HepG2 (cell line): ENCODE results near the gene CCNA2. TPM values are rescaled to one million over a fixed set of nuclear protein-coding genes. Genes with fewer than 3 reads are reported as not detected.

Experiments
- ARNT ChIP-seq: fragments of 450-650 bp; IDR thresholded peaks from 2 replicates; pipeline ENCODE4 v1.6.1; 2017
- ATM ChIP-seq: fragments of 450-650 bp; IDR thresholded peaks from 2 replicates; pipeline ENCODE4 v1.7.1; 2017; ENCODE audit warnings: mild to moderate bottlenecking, borderline replicate concordance
- CBX5 ChIP-seq: sonication (generic); formaldehyde crosslinking; IDR thresholded peaks from 2 replicates; pipeline ENCODE4 v1.4.0; 2020; ENCODE audit warnings: missing genetic modification reagents, borderline replicate concordance
- DDIT3 ChIP-seq: sonication (generic); formaldehyde crosslinking; IDR thresholded peaks from 2 replicates; pipeline ENCODE4 v1.4.0; 2020; ENCODE audit warnings: mild to moderate bottlenecking, missing genetic modification reagents
- E2F5 ChIP-seq: sonication (generic); formaldehyde crosslinking; conservative IDR thresholded peaks from 2 replicates; pipeline ENCODE4 v1.4.0; 2020; ENCODE audit warnings: missing genetic modification reagents
- ETV6 ChIP-seq: sonication (generic); formaldehyde crosslinking; conservative IDR thresholded peaks from 2 replicates; pipeline ENCODE4 v1.4.0; 2020; ENCODE audit warnings: missing genetic modification reagents
- FOXK2 ChIP-seq: fragments of 450-650 bp; IDR thresholded peaks from 2 replicates; pipeline ENCODE4 v1.6.1; 2016
- HCFC1 ChIP-seq: fragments of 150-350 bp; IDR thresholded peaks from 2 replicates; pipeline ENCODE4 v1.6.1; 2014; ENCODE audit warnings: low read depth, low read length
- HMGXB4 ChIP-seq, 2 experiments: sonication (generic) in 1 of 2; formaldehyde crosslinking in 1 of 2; IDR thresholded peaks; 2 replicates each; pipeline versions ENCODE4 v1.4.0 to v1.6.1; 2018 to 2020; ENCODE audit warnings: missing genetic modification reagents in 2 of 2, borderline replicate concordance in 1 of 2, low read depth in 1 of 2, mild to moderate bottlenecking in 1 of 2, missing biosample characterization in 1 of 2
- HNRNPUL1 ChIP-seq: fragments of 200-400 bp; formaldehyde crosslinking; IDR thresholded peaks from 2 replicates; pipeline ENCODE4 v1.6.1; 2017; ENCODE audit warnings: low read depth, mild to moderate bottlenecking, low read length, moderate library complexity
- KDM4B ChIP-seq: sonication (generic); formaldehyde crosslinking; IDR thresholded peaks from 2 replicates; pipeline ENCODE4 v1.4.0; 2020; ENCODE audit warnings: missing genetic modification reagents
- KLF13 ChIP-seq: sonication (generic); formaldehyde crosslinking; IDR thresholded peaks from 2 replicates; pipeline ENCODE4 v1.4.0; 2020; ENCODE audit warnings: mild to moderate bottlenecking, missing genetic modification reagents
- KLF9 ChIP-seq: IDR thresholded peaks from 2 replicates; pipeline ENCODE4 v1.6.1; 2016; ENCODE audit warnings: low read depth
- RELA ChIP-seq: sonication (generic); formaldehyde crosslinking; IDR thresholded peaks from 2 replicates; pipeline ENCODE4 v1.4.0; 2020; ENCODE audit warnings: missing genetic modification reagents
- TP53 ChIP-seq: sonication (generic); formaldehyde crosslinking; conservative IDR thresholded peaks from 2 replicates; pipeline ENCODE4 v1.4.0; 2020; ENCODE audit warnings: missing genetic modification reagents
- YY1 ChIP-seq: IDR thresholded peaks from 2 replicates; pipeline ENCODE4 v1.6.1; 2011; ENCODE audit warnings: low read length, low read depth, moderate library complexity, mild to moderate bottlenecking; ENCODE audit not compliant: insufficient read depth, insufficient replicate concordance
- ZNF232 ChIP-seq: sonication (generic); formaldehyde crosslinking; IDR thresholded peaks from 2 replicates; pipeline ENCODE4 v1.4.0; 2020; ENCODE audit warnings: missing genetic modification reagents, borderline replicate concordance
- ZNF335 ChIP-seq: sonication (generic); formaldehyde crosslinking; IDR thresholded peaks from 2 replicates; pipeline ENCODE4 v1.4.0; 2020; ENCODE audit warnings: missing genetic modification reagents
- ZNF367 ChIP-seq: sonication (generic); formaldehyde crosslinking; IDR thresholded peaks from 2 replicates; pipeline ENCODE4 v1.4.0; 2020; ENCODE audit warnings: missing genetic modification reagents, borderline replicate concordance
- ZNF549 ChIP-seq: sonication (generic); formaldehyde crosslinking; IDR thresholded peaks from 2 replicates; pipeline ENCODE4 v1.5.0; 2020; ENCODE audit warnings: missing genetic modification reagents
- ZNF614 ChIP-seq: IDR thresholded peaks from 2 replicates; pipeline ENCODE4 v1.6.1; 2018; ENCODE audit warnings: missing biosample characterization, missing genetic modification reagents, inconsistent platforms, borderline replicate concordance
- ZNF709 ChIP-seq: sonication (generic); formaldehyde crosslinking; IDR thresholded peaks from 2 replicates; pipeline ENCODE4 v1.5.0; 2020; ENCODE audit warnings: mild to moderate bottlenecking, missing genetic modification reagents
- ZNF788 ChIP-seq: sonication (generic); formaldehyde crosslinking; IDR thresholded peaks from 2 replicates; pipeline ENCODE4 v1.5.0; 2020; ENCODE audit warnings: mild to moderate bottlenecking, missing genetic modification reagents, borderline replicate concordance
- polyA plus RNA-seq, 8 experiments: library from polyadenylated mRNA; depleted of rRNA in 3 of 8; stranded (reverse) in 7 of 8; unstranded in 1 of 8; fragments of >200 nt; fragmentation: Illumina TruSeq in 4 of 8; extraction: Trizol in 4 of 8; gene quantifications; 2 replicates each; pipeline versions ENCODE4 v1.2.1 to v1.2.3, GENCODE V29; 2011 to 2016; ENCODE audit warnings: low read depth in 4 of 8, missing spikeins in 1 of 8, mixed read lengths in 1 of 8; ENCODE audit not compliant: insufficient read depth in 1 of 8
- total RNA-seq, 5 experiments: library from RNA; depleted of rRNA; stranded (reverse); fragments of >200 nt; fragmentation: Illumina TruSeq; extraction: Trizol; gene quantifications; 2 replicates each; pipeline ENCODE4 v1.2.3, GENCODE V29; 2016; ENCODE audit warnings: low read depth in 1 of 5
- TF ChIP-seq, protein P1 (sequence below): sonication (generic); formaldehyde crosslinking; conservative IDR thresholded peaks from 2 replicates; pipeline ENCODE4 v1.4.0; 2020; ENCODE audit warnings: missing genetic modification reagents

The CCNA2 gene
- total and polyA plus RNA-seq, 2 of the 13 experiments (the other 11 are each of a cell fraction or from before 2014, with no cell fraction given), result 31.3 to 105 TPM

DNA sequence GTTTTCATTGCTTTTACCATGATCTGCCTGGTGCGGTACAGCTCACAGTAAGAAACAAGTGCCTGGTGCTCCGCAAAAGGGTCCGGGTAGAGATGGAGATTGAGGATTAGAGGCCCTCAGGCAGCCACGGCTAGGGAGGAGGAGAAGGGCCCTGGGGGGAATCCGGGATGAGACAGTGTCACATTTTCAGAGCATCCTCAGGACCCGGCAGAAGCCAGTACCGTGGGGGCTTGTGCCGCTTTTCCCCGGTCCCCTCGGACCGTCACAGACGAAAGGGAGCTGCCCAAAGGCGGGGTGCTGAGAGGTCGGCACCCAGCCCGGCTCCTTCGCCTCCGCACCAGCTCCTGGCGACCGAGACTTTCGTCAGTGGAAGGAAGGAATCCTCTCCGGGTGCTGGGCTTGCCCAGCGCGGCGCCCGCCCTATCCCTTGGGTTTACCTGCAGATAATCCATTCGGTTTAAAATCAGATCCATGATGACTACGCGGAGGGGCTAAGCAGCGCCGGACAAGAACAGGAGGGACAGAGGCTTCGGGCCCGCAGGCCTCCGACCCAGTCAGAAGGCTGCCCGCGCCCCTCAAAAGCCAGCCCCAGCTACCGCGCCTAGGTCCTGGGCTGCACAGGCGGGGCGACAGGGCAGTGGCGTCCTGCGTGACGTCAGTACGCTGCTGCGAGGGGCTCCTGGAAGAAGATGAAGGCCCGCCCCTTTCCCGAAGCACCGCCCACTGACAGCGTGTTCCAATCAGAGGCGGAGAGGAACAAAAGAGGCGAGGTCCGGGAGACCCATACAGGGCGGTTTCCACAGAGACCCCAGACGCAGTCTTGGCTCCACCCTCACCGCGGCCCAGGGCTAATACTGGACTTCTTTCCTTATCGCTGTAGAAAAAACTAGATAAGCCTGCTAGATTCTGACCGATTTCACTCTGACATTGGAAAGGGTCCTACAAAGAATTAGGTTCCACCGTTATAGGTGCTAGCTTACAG, 46.4 kb upstream of the CCNA2 start, which contains the start of gene BBS7 (continued):
- TF ChIP-seq CBX5, result peak; percentile 49; the same call in 1 of the 2 replicates
- no peak for TF ChIP-seq ETV6 (CRISPR knock-in tag)
- TF ChIP-seq KDM4B (CRISPR knock-in tag), result no peak
- TF ChIP-seq HMGXB4 (CRISPR knock-in tag; IDR thresholded peaks at IDR 0.05; ENCODE audit: borderline replicate concordance in 1 of 2, low read depth in 1 of 2), result peak in 1 of 2 experiments; percentile 77; a peak in 3 of 4 replicates
- TF ChIP-seq ARNT, result no peak
- TF ChIP-seq E2F5 (CRISPR knock-in tag), result no peak
- TF ChIP-seq ZNF788 (CRISPR knock-in tag), result peak; percentile 62; the same call in 1 of the 2 replicates
- no peak for TF ChIP-seq ZNF549
- TF ChIP-seq TP53, result 0 out of 2 replicates have a peak, but pooled peaks have one; percentile 54
- TF ChIP-seq DDIT3 (CRISPR knock-in tag), result no peak
- TF ChIP-seq ZNF335 (CRISPR knock-in tag), result peak; percentile 34; the same call in 1 of the 2 replicates
- no peak for TF ChIP-seq RELA (CRISPR knock-in tag)
- TF ChIP-seq ZNF367 (CRISPR knock-in tag), result no peak
- no peak for TF ChIP-seq HNRNPUL1
- peak; percentile 57 for TF ChIP-seq YY1
- TF ChIP-seq FOXK2, result no peak
- no peak for TF ChIP-seq HCFC1
- no peak for TF ChIP-seq ZNF614 (CRISPR knock-in tag)
- TF ChIP-seq ZNF232 (CRISPR knock-in tag), result no peak; the same call in 1 of the 2 replicates
- no peak for TF ChIP-seq KLF13 (CRISPR knock-in tag)
- peak; percentile 88 for TF ChIP-seq ZNF709 (CRISPR knock-in tag)
- TF ChIP-seq, protein P1, sequence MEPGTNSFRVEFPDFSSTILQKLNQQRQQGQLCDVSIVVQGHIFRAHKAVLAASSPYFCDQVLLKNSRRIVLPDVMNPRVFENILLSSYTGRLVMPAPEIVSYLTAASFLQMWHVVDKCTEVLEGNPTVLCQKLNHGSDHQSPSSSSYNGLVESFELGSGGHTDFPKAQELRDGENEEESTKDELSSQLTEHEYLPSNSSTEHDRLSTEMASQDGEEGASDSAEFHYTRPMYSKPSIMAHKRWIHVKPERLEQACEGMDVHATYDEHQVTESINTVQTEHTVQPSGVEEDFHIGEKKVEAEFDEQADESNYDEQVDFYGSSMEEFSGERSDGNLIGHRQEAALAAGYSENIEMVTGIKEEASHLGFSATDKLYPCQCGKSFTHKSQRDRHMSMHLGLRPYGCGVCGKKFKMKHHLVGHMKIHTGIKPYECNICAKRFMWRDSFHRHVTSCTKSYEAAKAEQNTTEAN (CRISPR knock-in tag), result no peak
- no peak for TF ChIP-seq KLF9 (CRISPR knock-in tag)
- no peak for TF ChIP-seq ATM
